Measurements from ENCODE around the gene HNRNPUL2. TPM values are rescaled to one million over a fixed set of nuclear protein-coding genes. Genes with fewer than 3 reads are reported as not detected.

HNRNPUL2 gene
- total and polyA plus RNA-seq, 10 of the 15 experiments (the other 5 are each of a cell fraction or from before 2014, with no cell fraction given), result 1.6 to 72.2 (median 14.9) TPM

- TF ChIP-seq MXI1 (IDR thresholded peaks at IDR 0.05; ENCODE audit: low read depth, low read length) (peak; percentile 57; the same call in 1 of the 2 replicates), TCF12 (IDR thresholded peaks at IDR 0.05; ENCODE audit: low read depth, low read length) (no peak), RUNX3 (IDR thresholded peaks at IDR 0.05; ENCODE audit: low read length) (peak; percentile 44; the same call in 1 of the 2 replicates), BCL3 (IDR thresholded peaks at IDR 0.05; ENCODE audit: borderline replicate concordance, insufficient read depth, low read depth, low read length, poor library complexity, severe bottlenecking) (peak; percentile 6), ASH2L (IDR thresholded peaks at IDR 0.05; ENCODE audit: borderline replicate concordance, low read depth) (no peak), RB1 (IDR thresholded peaks at IDR 0.05; ENCODE audit: borderline replicate concordance) (no peak), HDAC2 (IDR thresholded peaks at IDR 0.05) (no peak), RCOR1 (conservative IDR thresholded peaks at IDR 0.05; ENCODE audit: low read depth, low read length) (no peak), EZH2 (IDR thresholded peaks at IDR 0.05; ENCODE audit: borderline replicate concordance, control insufficient read depth, low read depth, low read length) (no peak), CREB1 (IDR thresholded peaks at IDR 0.05; ENCODE audit: low read depth) (peak; percentile 5; the same call in 1 of the 2 replicates), FOS (IDR thresholded peaks at IDR 0.05; ENCODE audit: borderline replicate concordance, extremely low read depth, insufficient read length) (no peak), SP1 (IDR thresholded peaks at IDR 0.05; ENCODE audit: low read depth, low read length) (no peak)
- TF ChIP-seq, protein P1, sequence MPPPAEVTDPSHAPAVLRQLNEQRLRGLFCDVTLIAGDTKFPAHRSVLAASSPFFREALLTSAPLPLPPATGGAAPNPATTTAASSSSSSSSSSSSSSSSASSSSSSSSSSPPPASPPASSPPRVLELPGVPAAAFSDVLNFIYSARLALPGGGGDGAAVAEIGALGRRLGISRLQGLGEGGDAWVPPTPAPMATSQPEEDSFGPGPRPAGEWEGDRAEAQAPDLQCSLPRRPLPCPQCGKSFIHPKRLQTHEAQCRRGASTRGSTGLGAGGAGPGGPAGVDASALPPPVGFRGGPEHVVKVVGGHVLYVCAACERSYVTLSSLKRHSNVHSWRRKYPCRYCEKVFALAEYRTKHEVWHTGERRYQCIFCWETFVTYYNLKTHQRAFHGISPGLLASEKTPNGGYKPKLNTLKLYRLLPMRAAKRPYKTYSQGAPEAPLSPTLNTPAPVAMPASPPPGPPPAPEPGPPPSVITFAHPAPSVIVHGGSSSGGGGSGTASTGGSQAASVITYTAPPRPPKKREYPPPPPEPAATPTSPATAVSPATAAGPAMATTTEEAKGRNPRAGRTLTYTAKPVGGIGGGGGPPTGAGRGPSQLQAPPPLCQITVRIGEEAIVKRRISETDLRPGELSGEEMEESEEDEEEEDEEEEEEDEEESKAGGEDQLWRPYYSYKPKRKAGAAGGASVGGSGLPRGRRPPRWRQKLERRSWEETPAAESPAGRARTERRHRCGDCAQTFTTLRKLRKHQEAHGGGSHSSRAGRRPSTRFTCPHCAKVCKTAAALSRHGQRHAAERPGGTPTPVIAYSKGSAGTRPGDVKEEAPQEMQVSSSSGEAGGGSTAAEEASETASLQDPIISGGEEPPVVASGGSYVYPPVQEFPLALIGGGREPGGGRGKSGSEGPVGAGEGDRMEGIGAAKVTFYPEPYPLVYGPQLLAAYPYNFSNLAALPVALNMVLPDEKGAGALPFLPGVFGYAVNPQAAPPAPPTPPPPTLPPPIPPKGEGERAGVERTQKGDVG (CRISPR knock-in tag; IDR thresholded peaks at IDR 0.05), result no peak
- TF ChIP-seq, protein P2, sequence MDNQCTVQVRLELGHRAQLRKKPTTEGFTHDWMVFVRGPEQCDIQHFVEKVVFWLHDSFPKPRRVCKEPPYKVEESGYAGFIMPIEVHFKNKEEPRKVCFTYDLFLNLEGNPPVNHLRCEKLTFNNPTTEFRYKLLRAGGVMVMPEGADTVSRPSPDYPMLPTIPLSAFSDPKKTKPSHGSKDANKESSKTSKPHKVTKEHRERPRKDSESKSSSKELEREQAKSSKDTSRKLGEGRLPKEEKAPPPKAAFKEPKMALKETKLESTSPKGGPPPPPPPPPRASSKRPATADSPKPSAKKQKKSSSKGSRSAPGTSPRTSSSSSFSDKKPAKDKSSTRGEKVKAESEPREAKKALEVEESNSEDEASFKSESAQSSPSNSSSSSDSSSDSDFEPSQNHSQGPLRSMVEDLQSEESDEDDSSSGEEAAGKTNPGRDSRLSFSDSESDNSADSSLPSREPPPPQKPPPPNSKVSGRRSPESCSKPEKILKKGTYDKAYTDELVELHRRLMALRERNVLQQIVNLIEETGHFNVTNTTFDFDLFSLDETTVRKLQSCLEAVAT (IDR thresholded peaks at IDR 0.05), result no peak
- TF ChIP-seq, protein P3, sequence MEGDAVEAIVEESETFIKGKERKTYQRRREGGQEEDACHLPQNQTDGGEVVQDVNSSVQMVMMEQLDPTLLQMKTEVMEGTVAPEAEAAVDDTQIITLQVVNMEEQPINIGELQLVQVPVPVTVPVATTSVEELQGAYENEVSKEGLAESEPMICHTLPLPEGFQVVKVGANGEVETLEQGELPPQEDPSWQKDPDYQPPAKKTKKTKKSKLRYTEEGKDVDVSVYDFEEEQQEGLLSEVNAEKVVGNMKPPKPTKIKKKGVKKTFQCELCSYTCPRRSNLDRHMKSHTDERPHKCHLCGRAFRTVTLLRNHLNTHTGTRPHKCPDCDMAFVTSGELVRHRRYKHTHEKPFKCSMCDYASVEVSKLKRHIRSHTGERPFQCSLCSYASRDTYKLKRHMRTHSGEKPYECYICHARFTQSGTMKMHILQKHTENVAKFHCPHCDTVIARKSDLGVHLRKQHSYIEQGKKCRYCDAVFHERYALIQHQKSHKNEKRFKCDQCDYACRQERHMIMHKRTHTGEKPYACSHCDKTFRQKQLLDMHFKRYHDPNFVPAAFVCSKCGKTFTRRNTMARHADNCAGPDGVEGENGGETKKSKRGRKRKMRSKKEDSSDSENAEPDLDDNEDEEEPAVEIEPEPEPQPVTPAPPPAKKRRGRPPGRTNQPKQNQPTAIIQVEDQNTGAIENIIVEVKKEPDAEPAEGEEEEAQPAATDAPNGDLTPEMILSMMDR (IDR thresholded peaks at IDR 0.05 in 2 of 3, conservative IDR thresholded peaks at IDR 0.05 in 1 of 3; ENCODE audit: control insufficient read depth in 2 of 3, extremely low read depth in 1 of 3, insufficient read depth in 1 of 3, low read depth in 3 of 3, low read length in 3 of 3), result no peak
- TF ChIP-seq, protein P4, sequence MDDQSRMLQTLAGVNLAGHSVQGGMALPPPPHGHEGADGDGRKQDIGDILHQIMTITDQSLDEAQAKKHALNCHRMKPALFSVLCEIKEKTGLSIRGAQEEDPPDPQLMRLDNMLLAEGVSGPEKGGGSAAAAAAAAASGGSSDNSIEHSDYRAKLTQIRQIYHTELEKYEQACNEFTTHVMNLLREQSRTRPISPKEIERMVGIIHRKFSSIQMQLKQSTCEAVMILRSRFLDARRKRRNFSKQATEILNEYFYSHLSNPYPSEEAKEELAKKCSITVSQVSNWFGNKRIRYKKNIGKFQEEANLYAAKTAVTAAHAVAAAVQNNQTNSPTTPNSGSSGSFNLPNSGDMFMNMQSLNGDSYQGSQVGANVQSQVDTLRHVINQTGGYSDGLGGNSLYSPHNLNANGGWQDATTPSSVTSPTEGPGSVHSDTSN (IDR thresholded peaks at IDR 0.05; ENCODE audit: insufficient replicate concordance, low read depth, low read length), result no peak
- TF ChIP-seq, protein P5, sequence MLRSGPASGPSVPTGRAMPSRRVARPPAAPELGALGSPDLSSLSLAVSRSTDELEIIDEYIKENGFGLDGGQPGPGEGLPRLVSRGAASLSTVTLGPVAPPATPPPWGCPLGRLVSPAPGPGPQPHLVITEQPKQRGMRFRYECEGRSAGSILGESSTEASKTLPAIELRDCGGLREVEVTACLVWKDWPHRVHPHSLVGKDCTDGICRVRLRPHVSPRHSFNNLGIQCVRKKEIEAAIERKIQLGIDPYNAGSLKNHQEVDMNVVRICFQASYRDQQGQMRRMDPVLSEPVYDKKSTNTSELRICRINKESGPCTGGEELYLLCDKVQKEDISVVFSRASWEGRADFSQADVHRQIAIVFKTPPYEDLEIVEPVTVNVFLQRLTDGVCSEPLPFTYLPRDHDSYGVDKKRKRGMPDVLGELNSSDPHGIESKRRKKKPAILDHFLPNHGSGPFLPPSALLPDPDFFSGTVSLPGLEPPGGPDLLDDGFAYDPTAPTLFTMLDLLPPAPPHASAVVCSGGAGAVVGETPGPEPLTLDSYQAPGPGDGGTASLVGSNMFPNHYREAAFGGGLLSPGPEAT (IDR thresholded peaks at IDR 0.05; ENCODE audit: low read depth), result no peak; the same call in 1 of the 2 replicates
Measured at GRCh38 chr11:62665599-62666258, 61.5 kb downstream of the HNRNPUL2 start (continued).

Measured in GM12878 (cell line).